ENCODE measurements around the gene ULK1.

Gene ULK1

GRCh38 chr12:131908092-131909080 is 14.0 kb downstream of the ULK1 start:
- DNase-seq (ENCODE audit: low read depth), result no peak

GRCh38 chr12:131909081-131909751 is 14.8 kb downstream of the ULK1 start:
- no peak for DNase-seq (ENCODE audit: low read depth)

DNA sequence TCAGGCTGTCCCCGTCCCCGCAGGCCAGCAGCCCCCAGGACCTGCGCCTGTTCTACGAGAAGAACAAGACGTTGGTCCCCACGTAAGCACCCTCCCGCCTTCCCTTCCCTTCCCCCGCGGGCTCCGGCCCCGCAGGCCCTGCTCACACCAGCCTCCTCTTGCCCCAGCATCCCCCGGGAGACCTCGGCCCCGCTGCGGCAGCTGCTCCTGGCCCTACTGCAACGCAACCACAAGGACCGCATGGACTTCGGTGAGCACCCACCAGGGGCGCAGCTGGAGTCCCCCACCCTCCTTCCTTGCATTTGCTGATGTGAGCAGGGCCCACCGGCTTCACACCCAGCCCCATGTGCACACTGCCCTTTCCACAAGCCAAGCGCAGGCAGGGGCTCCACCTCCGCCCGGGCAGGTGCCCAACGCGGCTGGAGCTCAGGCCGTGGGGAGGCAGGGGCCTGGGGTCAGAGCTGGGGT is 15.4 kb downstream of the ULK1 start:
- DNase-seq (ENCODE audit: low read depth), result no peak

GRCh38 chr12:131910302-131911027 is 16.0 kb downstream of the ULK1 start:
- DNase-seq (ENCODE audit: low read depth), result no peak

- DNase-seq (ENCODE audit: low read depth), result no peak
Observed at GRCh38 chr12:131911028-131911650, 16.7 kb downstream of the ULK1 start.

- DNase-seq (ENCODE audit: low read depth), result no peak
Observed at GRCh38 chr12:131911851-131912477, 17.5 kb downstream of the ULK1 start.

GRCh38 chr12:131912518-131913274 is 18.3 kb downstream of the ULK1 start:
- no peak for DNase-seq (ENCODE audit: low read depth)

- DNase-seq (ENCODE audit: low read depth), result no peak
Observed at GRCh38 chr12:131913666-131914065, 19.2 kb downstream of the ULK1 start.

GRCh38 chr12:131914179-131914702 is 19.8 kb downstream of the ULK1 start:
- no peak for DNase-seq (ENCODE audit: low read depth)

DNA sequence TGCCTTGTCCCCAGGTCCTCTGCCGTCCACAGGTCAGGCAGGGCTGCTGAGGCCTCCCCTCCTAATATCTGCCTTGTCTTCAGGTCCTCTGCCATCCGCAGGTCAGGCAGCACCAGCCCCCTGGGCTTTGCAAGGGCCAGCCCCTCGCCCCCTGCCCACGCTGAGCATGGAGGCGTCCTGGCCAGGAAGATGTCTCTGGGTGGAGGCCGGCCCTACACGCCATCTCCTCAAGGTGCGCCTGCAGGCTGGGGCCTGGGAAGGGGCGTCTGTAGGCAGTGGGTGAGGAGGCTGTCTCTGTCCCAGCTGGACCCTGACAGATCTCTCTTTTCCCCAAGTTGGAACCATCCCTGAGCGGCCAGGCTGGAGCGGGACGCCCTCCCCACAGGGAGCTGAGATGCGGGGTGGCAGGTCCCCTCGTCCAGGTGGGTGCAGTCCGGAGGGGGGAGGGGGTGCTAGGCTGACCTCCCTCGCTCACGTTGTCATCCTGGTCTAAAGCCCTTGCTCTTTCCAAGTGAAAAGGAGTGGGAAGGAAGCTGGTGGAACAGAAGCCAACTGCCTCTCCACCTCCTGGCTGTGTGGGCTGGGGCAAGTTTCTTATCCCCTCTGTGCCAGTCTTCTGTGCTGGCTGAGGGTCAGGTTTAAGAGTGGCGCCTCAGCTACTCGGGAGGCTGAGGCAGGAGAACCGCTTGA is 20.7 kb downstream of the ULK1 start:
- no peak for DNase-seq (ENCODE audit: low read depth)

GRCh38 chr12:131915823-131916222 is 21.4 kb downstream of the ULK1 start:
- no peak for DNase-seq (ENCODE audit: low read depth)

DNA sequence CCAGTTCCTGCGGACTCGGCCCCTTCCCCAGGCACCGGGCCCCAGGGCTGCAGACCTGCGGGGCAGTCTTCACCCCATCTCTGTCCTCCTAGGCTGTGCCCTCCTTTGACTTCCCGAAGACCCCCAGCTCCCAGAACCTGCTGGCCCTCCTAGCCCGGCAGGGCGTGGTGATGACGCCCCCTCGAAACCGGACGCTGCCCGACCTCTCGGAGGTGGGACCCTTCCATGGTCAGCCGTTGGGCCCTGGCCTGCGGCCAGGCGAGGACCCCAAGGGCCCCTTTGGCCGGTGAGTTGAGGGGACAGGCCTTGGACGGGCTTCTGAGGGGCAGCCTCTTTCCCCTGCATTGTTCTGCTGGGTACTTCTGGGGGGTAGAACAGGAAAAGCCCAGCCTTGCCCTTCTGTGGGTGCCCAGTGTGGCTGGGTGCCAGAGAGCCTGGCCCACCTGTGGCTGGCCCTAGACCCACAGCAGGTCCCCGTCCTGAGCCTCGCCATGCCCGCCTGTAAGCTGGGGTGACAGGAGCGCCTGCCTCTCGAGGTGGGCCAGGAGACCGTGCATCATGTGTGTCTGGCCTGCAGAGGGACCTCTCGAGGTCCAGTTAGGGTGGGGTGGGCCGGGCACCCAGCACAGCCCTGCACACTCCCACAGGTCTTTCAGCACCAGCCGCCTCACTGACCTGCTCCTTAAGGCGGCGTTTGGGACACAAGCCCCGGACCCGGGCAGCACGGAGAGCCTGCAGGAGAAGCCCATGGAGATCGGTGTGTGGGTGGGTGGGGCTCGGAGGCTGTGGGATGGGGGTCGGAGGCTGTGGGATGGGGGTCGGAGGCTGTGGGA is 22.1 kb downstream of the ULK1 start:
- no peak for DNase-seq (ENCODE audit: low read depth)

GRCh38 chr12:131917139-131917710 is 22.8 kb downstream of the ULK1 start:
- no peak for DNase-seq (ENCODE audit: low read depth)

DNA sequence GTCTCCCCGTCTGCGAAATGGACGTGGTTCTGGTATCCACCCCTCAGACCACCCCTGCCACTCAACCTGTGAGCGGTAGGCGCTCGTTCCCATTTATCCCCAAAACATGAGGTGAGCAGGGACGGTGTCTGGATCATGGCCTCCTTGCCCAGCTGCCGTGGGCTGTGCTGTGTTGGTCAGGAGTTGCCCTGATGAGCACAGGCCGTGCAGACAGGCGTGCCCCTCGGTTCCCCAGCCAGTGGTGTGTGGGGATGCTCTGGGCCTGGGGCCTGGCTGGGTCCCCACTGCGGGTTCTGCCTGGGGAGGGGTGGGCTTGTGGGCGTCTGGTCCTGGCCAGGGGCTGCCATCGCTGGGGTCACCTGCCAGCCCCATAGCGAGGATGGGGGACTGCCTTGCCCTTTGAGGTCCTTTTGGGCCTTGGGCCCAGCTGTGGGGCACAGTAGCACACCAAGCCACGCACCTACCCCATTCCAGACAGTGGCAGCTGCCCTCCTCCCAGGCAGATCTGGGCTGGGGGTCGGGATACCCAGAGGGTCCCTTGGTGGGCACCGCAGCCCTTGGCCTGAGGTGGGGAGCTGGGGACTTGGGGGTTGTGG is 23.4 kb downstream of the ULK1 start:
- no peak for DNase-seq (ENCODE audit: low read depth)

- no peak for DNase-seq (ENCODE audit: low read depth)
Observed at GRCh38 chr12:131918311-131919050, 24.1 kb downstream of the ULK1 start.

DNA sequence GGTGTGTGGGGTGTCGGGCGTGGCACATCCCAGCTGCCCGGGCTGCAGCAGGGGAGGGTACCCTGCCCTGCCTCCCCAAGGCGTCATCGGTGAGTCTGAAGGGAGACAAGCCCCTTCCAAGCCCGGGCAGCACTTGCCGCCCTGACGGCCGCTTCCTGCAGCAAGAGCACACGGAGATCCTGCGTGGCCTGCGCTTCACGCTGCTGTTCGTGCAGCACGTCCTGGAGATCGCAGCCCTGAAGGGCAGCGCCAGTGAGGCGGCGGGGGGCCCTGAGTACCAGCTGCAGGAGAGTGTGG is 24.6 kb downstream of the ULK1 start:
- DNase-seq (ENCODE audit: low read depth), result no peak

GRCh38 chr12:131919366-131920156 is 25.1 kb downstream of the ULK1 start:
- DNase-seq (ENCODE audit: low read depth), result no peak
